Caco-2 (cell line): Measurements from ENCODE around the gene ZNF532. TPM values are rescaled to one million over a fixed set of nuclear protein-coding genes. Genes with fewer than 3 reads are reported as not detected.

Experiments
- BruUV-seq: library from RNA; stranded (reverse); fragments of 400-500 nt; replicated peaks from 2 replicates; lab custom pipeline; 2021; lab: Mats Ljungman, UMichigan
- CTCF ChIA-PET: fragments of 300-600 bp; sonication (Branson Sonifier 250); formaldehyde crosslinking; loops from one replicate; lab custom pipeline; 2022; ENCODE audit warnings: antibody characterized with exemption; lab: Charles Lee
- POLR2A ChIA-PET: fragments of 300-600 bp; sonication (Branson Sonifier 250); formaldehyde crosslinking; loops from one replicate; lab custom pipeline; 2022; ENCODE audit warnings: antibody characterized with exemption; lab: Charles Lee
- DNase-seq, 2 experiments: peaks; one replicate each; pipeline versions ENCODE4 v3.0.0 to v3.0.0-alpha.2; 2020 to 2022
- H3K27me3 ChIP-seq: replicated peaks from 2 replicates; pipeline ENCODE4 v1.6.0; 2011; ENCODE audit warnings: low read length; ENCODE audit not compliant: control insufficient read depth, insufficient read depth
- H3K36me3 ChIP-seq: 2 replicates; pipeline ENCODE4 v1.5.1; 2011; ENCODE audit warnings: low read length; ENCODE audit not compliant: control insufficient read depth, insufficient read depth
- H3K4me1 ChIP-seq: fragments of 250-450 bp; sonication (Bioruptor Pico); 2 replicates; pipeline ENCODE4 v1.5.1; 2020; ENCODE audit warnings: mild to moderate bottlenecking
- H3K4me3 ChIP-seq: 2 replicates; pipeline ENCODE4 v1.5.1; 2011; ENCODE audit warnings: low read depth, mild to moderate bottlenecking, control low read depth, low read length
- H3K9me3 ChIP-seq: fragments of 250-450 bp; sonication (Bioruptor Pico); 2 replicates; pipeline ENCODE4 v1.5.1; 2020; ENCODE audit warnings: mild to moderate bottlenecking, moderate library complexity
- H3K27ac Mint-ChIP-seq: one replicate; pipeline ENCODE4 v1.8.0; 2022; ENCODE audit warnings: mixed read lengths; ENCODE audit not compliant: unreplicated experiment
- H3K27me3 Mint-ChIP-seq: one replicate; pipeline ENCODE4 v1.8.0; 2022; ENCODE audit warnings: mixed read lengths; ENCODE audit not compliant: insufficient read depth, unreplicated experiment
- H3K36me3 Mint-ChIP-seq: one replicate; pipeline ENCODE4 v1.8.0; 2022; ENCODE audit warnings: mild to moderate bottlenecking, mixed read lengths; ENCODE audit not compliant: insufficient read depth, unreplicated experiment
- H3K4me1 Mint-ChIP-seq: one replicate; pipeline ENCODE4 v1.8.0; 2022; ENCODE audit warnings: low read depth, mixed read lengths; ENCODE audit not compliant: unreplicated experiment
- H3K4me3 Mint-ChIP-seq: one replicate; pipeline ENCODE4 v1.8.0; 2022; ENCODE audit warnings: mild to moderate bottlenecking, moderate library complexity, mixed read lengths; ENCODE audit not compliant: unreplicated experiment
- H3K9me3 Mint-ChIP-seq: one replicate; pipeline ENCODE4 v1.8.0; 2022; ENCODE audit warnings: mixed read lengths; ENCODE audit not compliant: unreplicated experiment
- CTCF ChIP-seq, 2 experiments: fragments of 200-600 bp in 1 of 2; IDR thresholded peaks; 1 replicate in 1 of 2; 2 replicates in 1 of 2; pipeline versions ENCODE4 v1.5.1 to v1.8.0; 2011 to 2022; ENCODE audit warnings: antibody characterized with exemption in 1 of 2, control low read depth in 1 of 2, inconsistent platforms in 1 of 2, low read depth in 1 of 2, low read length in 1 of 2, mild to moderate bottlenecking in 1 of 2, moderate library complexity in 1 of 2; ENCODE audit not compliant: insufficient read depth in 1 of 2, severe bottlenecking in 1 of 2, unreplicated experiment in 1 of 2
- intact Hi-C: fragments of 100-400 bp; cut with micrococcal nuclease; formaldehyde crosslinking; loops from one replicate; pipeline ENCODE4 v1.10.0; 2022; ENCODE audit not compliant: unreplicated experiment
- total RNA-seq: library from RNA; stranded (reverse); gene quantifications from 2 replicates; pipeline ENCODE4 v1.2.3, GENCODE V29; 2022

ZNF532 gene
- total RNA-seq, 1 experiment from 2014 or later: 32.7 TPM

DNA sequence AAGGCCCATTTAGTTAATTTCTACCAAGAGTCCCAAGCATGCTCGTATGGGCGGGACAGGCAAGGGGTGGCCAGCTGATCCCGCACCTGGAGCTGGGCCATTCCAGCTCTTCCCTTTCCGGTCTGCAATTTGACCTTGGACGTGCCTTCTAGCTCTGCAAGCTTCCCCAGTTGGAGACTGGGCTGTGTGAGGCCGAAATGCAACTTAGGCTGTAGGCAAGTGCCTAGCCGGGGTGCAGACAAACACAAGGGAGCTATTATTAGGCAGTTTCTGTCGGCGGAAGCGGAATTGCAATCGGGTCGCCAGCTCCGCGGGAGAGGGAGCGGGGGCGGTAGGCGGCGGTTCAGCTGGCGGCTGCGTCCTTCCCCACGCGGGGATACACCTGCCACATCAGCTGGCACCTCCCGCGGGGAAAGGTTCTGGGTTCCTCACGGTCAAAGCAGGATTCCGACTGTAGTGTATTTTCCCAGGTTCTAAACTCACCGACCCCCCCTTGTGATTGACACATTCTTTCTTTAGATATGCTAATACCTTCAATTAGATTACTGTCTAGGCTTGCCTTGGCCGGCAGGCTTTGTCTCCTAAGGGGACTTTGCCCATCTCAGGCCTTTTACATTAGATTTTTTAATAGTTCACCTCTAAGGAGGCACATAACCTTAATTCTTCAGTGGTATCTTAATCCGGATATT lies 17.1 kb upstream of the ZNF532 start:
- intact Hi-C loops: no loop called here
- no peak overlapping the region for H3K27ac Mint-ChIP-seq
- Histone ChIP-seq H3K4me1 (no peaks in the 10 kb centered on the region), H3K9me3 (no peaks in the 10 kb centered on the region), H3K4me3 (no peak overlapping the region), H3K36me3 (no peaks in the 10 kb centered on the region), H3K27me3 (no peaks in the 10 kb centered on the region)
- H3K9me3 Mint-ChIP-seq: no peaks in the 10 kb centered on the region
- BruUV-seq: no TSS peak
- H3K27me3 Mint-ChIP-seq: no peaks in the 10 kb centered on the region
- CTCF ChIA-PET: no interaction called here
- no peak for TF ChIP-seq CTCF (IDR thresholded peaks at IDR 0.05; ENCODE audit: insufficient read depth in 1 of 2, low read depth in 1 of 2, low read length in 1 of 2, severe bottlenecking in 1 of 2, unreplicated experiment in 1 of 2)
- DNase-seq: no peak
- H3K4me1 Mint-ChIP-seq: no peaks in the 10 kb centered on the region
- H3K36me3 Mint-ChIP-seq: no peaks in the 10 kb centered on the region
- POLR2A ChIA-PET: no interaction called here
- H3K4me3 Mint-ChIP-seq: no peak overlapping the region

- Histone ChIP-seq H3K4me3 (no peak overlapping the region), H3K36me3 (no peaks in the 10 kb centered on the region), H3K27me3 (no peaks in the 10 kb centered on the region), H3K4me1 (no peaks in the 10 kb centered on the region), H3K9me3 (no peaks in the 10 kb centered on the region)
- no peak for TF ChIP-seq CTCF (IDR thresholded peaks at IDR 0.05; ENCODE audit: insufficient read depth in 1 of 2, low read depth in 1 of 2, low read length in 1 of 2, severe bottlenecking in 1 of 2, unreplicated experiment in 1 of 2)
- ChIA-PET CTCF (interaction anchor here (0.6 kb wide), 1 partner anchor 296 kb away, joined by 4 read pairs; no protein-coding TSS in a partner anchor), POLR2A (no interaction called here)
- no peak overlapping the region for H3K4me3 Mint-ChIP-seq
- DNase-seq: no peak
- H3K9me3 Mint-ChIP-seq: no peaks in the 10 kb centered on the region
- intact Hi-C loops: no loop called here
- no peaks in the 10 kb centered on the region for H3K27me3 Mint-ChIP-seq
- no peak overlapping the region for H3K27ac Mint-ChIP-seq
- no peaks in the 10 kb centered on the region for H3K36me3 Mint-ChIP-seq
- H3K4me1 Mint-ChIP-seq: no peaks in the 10 kb centered on the region
- no TSS peak for BruUV-seq
These were observed 16.0 kb upstream of the ZNF532 start for GRCh38 chr18:58848685-58849084.

DNA sequence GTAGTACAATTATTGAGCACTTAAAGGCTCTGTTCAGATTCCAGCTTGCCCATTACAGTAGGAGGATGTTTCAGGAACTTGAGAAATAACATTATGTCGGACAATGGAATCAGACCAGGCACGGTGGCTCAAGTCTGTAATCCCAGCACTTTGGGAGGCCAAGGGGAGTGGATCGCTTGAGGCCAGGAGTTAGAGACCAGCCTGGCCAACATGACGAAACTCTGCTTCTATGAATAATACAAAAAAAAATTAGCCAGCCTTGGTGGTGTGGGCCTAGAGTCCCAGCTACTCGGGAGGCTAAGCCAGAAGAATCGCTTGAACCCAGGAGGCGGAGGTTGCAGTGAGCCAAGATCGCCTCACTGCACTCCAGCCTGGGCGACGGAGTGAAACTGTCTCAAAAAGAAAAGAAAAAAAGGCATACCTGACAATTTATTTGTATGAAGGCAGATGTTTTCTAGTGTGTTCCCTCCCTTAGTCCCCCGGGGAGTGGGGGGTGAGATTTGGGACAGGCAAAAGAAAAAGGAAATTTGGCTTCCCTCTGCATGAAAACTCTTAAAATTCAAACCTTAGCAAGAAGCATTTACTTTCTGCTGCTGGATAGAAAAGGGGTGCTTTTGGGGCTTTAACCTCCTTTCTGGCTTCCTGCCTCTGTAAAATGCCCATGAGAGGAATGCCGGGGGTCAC lies 13.7 kb upstream of the ZNF532 start:
- Mint-ChIP-seq H3K4me3 (no peak overlapping the region), H3K27ac (no peak overlapping the region), H3K9me3 (no peaks in the 10 kb centered on the region), H3K36me3 (no peaks in the 10 kb centered on the region), H3K4me1 (no peaks in the 10 kb centered on the region), H3K27me3 (no peaks in the 10 kb centered on the region)
- H3K36me3 ChIP-seq: no peaks in the 10 kb centered on the region
- no peaks in the 10 kb centered on the region for H3K9me3 ChIP-seq
- TF ChIP-seq CTCF (IDR thresholded peaks at IDR 0.05; ENCODE audit: insufficient read depth in 1 of 2, low read depth in 1 of 2, low read length in 1 of 2, severe bottlenecking in 1 of 2, unreplicated experiment in 1 of 2): no peak
- intact Hi-C loops: no loop called here
- POLR2A ChIA-PET: no interaction called here
- no peaks in the 10 kb centered on the region for H3K4me1 ChIP-seq
- H3K4me3 ChIP-seq: no peak overlapping the region
- DNase-seq: no peak
- CTCF ChIA-PET: no interaction called here
- H3K27me3 ChIP-seq: no peaks in the 10 kb centered on the region
- no TSS peak for BruUV-seq
